GM12878 (cell line): ENCODE data around the gene RIMBP2. TPM values are rescaled to one million over a fixed set of nuclear protein-coding genes. Genes with fewer than 3 reads are reported as not detected.

Experiments
- ATAC-seq: fragments of 200-7000 bp; cut with Tn5 transposase; 3 replicates; pipeline ENCODE4 v1.9.1; 2020; ENCODE audit warnings: mild to moderate bottlenecking, moderate library complexity
- BruUV-seq: library from RNA; stranded (reverse); fragments of 400-500 nt; replicated peaks from 2 replicates; lab custom pipeline; 2021; lab: Mats Ljungman, UMichigan
- CTCF ChIA-PET: fragments of 300-600 bp; sonication (Branson Sonifier 250); formaldehyde crosslinking; extraction: SDS; loops from one replicate; lab custom pipeline; 2021; ENCODE audit warnings: inconsistent platforms; lab: Yijun Ruan, JAX
- POLR2A ChIA-PET: fragments of 350-600 bp; formaldehyde crosslinking; extraction: SDS; loops from one replicate; lab custom pipeline; 2021; ENCODE audit warnings: inconsistent platforms; lab: Charles Lee
- RAD21 ChIA-PET: fragments of 300-600 bp; sonication (Branson Sonifier 250); formaldehyde crosslinking; loops from one replicate; lab custom pipeline; 2023; ENCODE audit warnings: antibody characterized with exemption; ENCODE audit not compliant: unreplicated experiment; lab: Charles Lee
- SMC1A ChIA-PET: fragments of 300-600 bp; sonication (Branson Sonifier 250); formaldehyde crosslinking; loops from one replicate; lab custom pipeline; 2023; ENCODE audit not compliant: unreplicated experiment, uncharacterized antibody; lab: Charles Lee
- DNase-seq: peaks from one replicate; pipeline ENCODE4 v3.0.0-alpha.2; 2011; ENCODE audit warnings: low read depth, low spot score
- FAIRE-seq: peaks from 3 replicates; lab custom pipeline; 2011; peaks lifted over from hg19 to GRCh38; lab: Jason Lieb, UNC
- H2AFZ ChIP-seq: 2 replicates; pipeline ENCODE4 v1.6.0; 2011; ENCODE audit warnings: low read depth, low read length, control low read depth; ENCODE audit not compliant: control insufficient read depth
- H3K27ac ChIP-seq: 2 replicates; pipeline ENCODE4 v1.5.1; 2011; ENCODE audit warnings: control low read depth; ENCODE audit not compliant: control insufficient read depth, insufficient read depth
- H3K27me3 ChIP-seq, 2 experiments: replicated peaks in 1 of 2; 2 replicates each; pipeline versions ENCODE4 v1.6.0 to v1.6.1; 2011; ENCODE audit warnings: low read length in 1 of 2; ENCODE audit not compliant: control insufficient read depth in 2 of 2, insufficient read depth in 2 of 2
- H3K36me3 ChIP-seq, 2 experiments: 2 replicates each; pipeline ENCODE4 v1.5.1; 2011; ENCODE audit warnings: low read length in 1 of 2; ENCODE audit not compliant: control insufficient read depth in 2 of 2, insufficient read depth in 2 of 2
- H3K4me1 ChIP-seq: 2 replicates; pipeline ENCODE4 v1.6.1; 2011; ENCODE audit warnings: mild to moderate bottlenecking, low read length, moderate library complexity, mixed read lengths; ENCODE audit not compliant: control insufficient read depth, insufficient read depth
- H3K4me2 ChIP-seq: 2 replicates; pipeline ENCODE4 v1.6.0; 2011; ENCODE audit warnings: control low read depth; ENCODE audit not compliant: control insufficient read depth, insufficient read depth
- H3K4me3 ChIP-seq: fragments of 200-600 bp; sonication (generic); 2 replicates; pipeline ENCODE4 v1.5.1; 2016
- H3K79me2 ChIP-seq: 2 replicates; pipeline ENCODE4 v1.6.0; 2011; ENCODE audit warnings: low read length; ENCODE audit not compliant: control insufficient read depth, insufficient read depth
- H3K9ac ChIP-seq: 2 replicates; pipeline ENCODE4 v1.8.0; 2011; ENCODE audit warnings: low read length, control low read depth, mixed read lengths; ENCODE audit not compliant: control insufficient read depth, insufficient read depth
- H3K9me3 ChIP-seq: replicated peaks from 3 replicates; pipeline ENCODE4 v1.5.1; 2011; ENCODE audit warnings: mild to moderate bottlenecking, low read length; ENCODE audit not compliant: control insufficient read depth, insufficient read depth
- H4K20me1 ChIP-seq: 2 replicates; pipeline ENCODE4 v1.6.0; 2011; ENCODE audit not compliant: control insufficient read depth, insufficient read depth
- ATF7 ChIP-seq: fragments of 450-650 bp; IDR thresholded peaks from 2 replicates; pipeline ENCODE4 v1.6.1; 2016; ENCODE audit warnings: low read depth, mild to moderate bottlenecking
- EED ChIP-seq: sonication (generic); IDR thresholded peaks from 2 replicates; pipeline ENCODE4 v1.6.1; 2016; ENCODE audit warnings: antibody characterized with exemption, low read depth
- EP300 ChIP-seq, 2 experiments: fragments of 150-350 bp in 1 of 2; IDR thresholded peaks; 2 replicates each; pipeline ENCODE4 v1.6.1; 2011 to 2012; ENCODE audit warnings: low read depth in 2 of 2, low read length in 2 of 2, borderline replicate concordance in 1 of 2, improper control_type of control experiment in 1 of 2, inconsistent platforms in 1 of 2; ENCODE audit not compliant: control insufficient read depth in 1 of 2
- FOS ChIP-seq: IDR thresholded peaks from 3 replicates; pipeline ENCODE4 v1.6.1; 2011; ENCODE audit warnings: borderline replicate concordance; ENCODE audit not compliant: insufficient read length; ENCODE audit errors: extremely low read depth
- FOXK2 ChIP-seq: fragments of 450-650 bp; IDR thresholded peaks from 2 replicates; pipeline ENCODE4 v1.6.1; 2017; ENCODE audit warnings: mild to moderate bottlenecking, moderate library complexity
- HDAC2 ChIP-seq: fragments of 200-600 bp; sonication (generic); IDR thresholded peaks from 2 replicates; pipeline ENCODE4 v1.6.1; 2017
- MTA2 ChIP-seq: fragments of 450-650 bp; IDR thresholded peaks from 2 replicates; pipeline ENCODE4 v1.6.1; 2016; ENCODE audit warnings: low read depth, mild to moderate bottlenecking, moderate library complexity
- MXI1 ChIP-seq: fragments of 150-350 bp; IDR thresholded peaks from 2 replicates; pipeline ENCODE4 v1.6.1; 2011; ENCODE audit warnings: low read depth, mild to moderate bottlenecking, inconsistent platforms, low read length, improper control_type of control experiment
- MYB ChIP-seq: fragments of 150-350 bp; IDR thresholded peaks from 2 replicates; pipeline ENCODE4 v1.6.1; 2014; ENCODE audit warnings: mild to moderate bottlenecking, low read depth, low read length, borderline replicate concordance
- NFYB ChIP-seq: IDR thresholded peaks from 2 replicates; pipeline ENCODE4 v1.6.1; 2011; ENCODE audit warnings: low read depth, mild to moderate bottlenecking, low read length, improper control_type of control experiment, moderate library complexity; ENCODE audit not compliant: insufficient read depth
- PML ChIP-seq: IDR thresholded peaks from 2 replicates; pipeline ENCODE4 v1.6.1; 2012; ENCODE audit warnings: low read length, inconsistent platforms
- SP1 ChIP-seq: IDR thresholded peaks from one replicate; pipeline ENCODE4 v1.6.1; 2011; ENCODE audit warnings: low read depth, low read length
- TCF3 ChIP-seq: IDR thresholded peaks from 2 replicates; pipeline ENCODE4 v1.6.1; 2012; ENCODE audit warnings: low read depth, mild to moderate bottlenecking, low read length, borderline replicate concordance; ENCODE audit not compliant: insufficient read depth
- WRNIP1 ChIP-seq: IDR thresholded peaks from 2 replicates; pipeline ENCODE4 v1.6.1; 2011; ENCODE audit warnings: low read depth, low read length, improper control_type of control experiment, borderline replicate concordance
- WGBS: methylation state at CpG from one replicate; pipeline ENCODE4 v1.1.6; 2016; ENCODE audit warnings: low lambda C conversion rate; ENCODE audit not compliant: insufficient replicate concordance, insufficient coverage; ENCODE audit errors: missing lambda C conversion rate; 5-methylcytosine and 5-hydroxymethylcytosine counted together
- in situ Hi-C: fragments of 300-500 bp; cut with MboI; formaldehyde crosslinking; loops from 9 replicates; pipeline ENCODE4 v1.14.3; 2018; ENCODE audit warnings: mixed read lengths
- intact Hi-C: fragments of 100-400 bp; cut with micrococcal nuclease; formaldehyde crosslinking; loops from one replicate; pipeline ENCODE4 v1.14.2; 2022; ENCODE audit not compliant: unreplicated experiment
- polyA plus RNA-seq, 11 experiments: library from polyadenylated mRNA; depleted of rRNA in 4 of 11; unstranded in 6 of 11; stranded (reverse) in 5 of 11; fragments of >200 nt; fragmentation: Nextera tagmentation in 4 of 11; fragmentation: Illumina TruSeq in 1 of 11; extraction: Ambion mirVana in 4 of 11; extraction: Trizol in 1 of 11; gene quantifications; 1 replicate in 1 of 11; 2 replicates in 10 of 11; pipeline versions ENCODE4 v1.2.1 to v1.2.3, GENCODE V29; 2011 to 2016; ENCODE audit warnings: inconsistent platforms in 2 of 11, missing spikeins in 2 of 11, low read depth in 1 of 11
- total RNA-seq, 4 experiments: library from RNA; depleted of rRNA in 3 of 4; stranded (reverse); fragments of >200 nt in 3 of 4; fragmentation: Illumina TruSeq in 1 of 4; extraction: Trizol in 1 of 4; gene quantifications; 2 replicates each; pipeline versions ENCODE4 v1.2.1 to v1.2.3, GENCODE V29; 2013 to 2021
- TF ChIP-seq, protein P1 (sequence below): fragments of 450-650 bp; formaldehyde crosslinking; IDR thresholded peaks from 2 replicates; pipeline ENCODE4 v1.5.0; 2022; ENCODE audit warnings: mild to moderate bottlenecking, missing genetic modification characterization
- TF ChIP-seq, protein P2 (sequence below): fragments of 450-650 bp; IDR thresholded peaks from 2 replicates; pipeline ENCODE4 v1.6.1; 2018; ENCODE audit warnings: mild to moderate bottlenecking, low read depth, moderate library complexity; ENCODE audit not compliant: partially characterized antibody

Gene RIMBP2
- total and polyA plus RNA-seq, 10 of the 15 experiments (the other 5 are each of a cell fraction or from before 2014, with no cell fraction given), result 0.04 to 2.9 (median 0.07) TPM; not detected in 1

DNA sequence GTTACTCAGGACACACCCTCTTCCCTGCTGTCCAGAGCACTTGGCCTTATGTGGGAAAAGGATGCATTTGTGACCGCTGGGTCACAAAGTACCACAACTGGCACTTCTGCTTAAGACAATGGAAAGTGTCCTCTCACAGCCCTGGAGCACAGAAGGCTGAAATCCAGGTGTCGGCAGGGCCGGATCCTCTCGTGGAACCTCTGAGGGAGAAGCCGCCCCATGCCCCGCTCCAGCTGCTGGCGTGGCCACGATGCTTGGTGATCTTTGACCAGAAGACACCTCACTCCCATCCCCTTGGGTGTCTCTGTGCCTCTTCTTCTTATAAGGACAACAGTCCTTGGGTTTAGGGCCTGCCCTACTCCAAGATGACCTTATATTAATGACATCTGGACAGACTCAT lies 221.4 kb downstream of the RIMBP2 start (continued):
- TF ChIP-seq EP300 (IDR thresholded peaks at IDR 0.05; ENCODE audit: borderline replicate concordance in 1 of 2, control insufficient read depth in 1 of 2, low read depth in 2 of 2, low read length in 2 of 2), result no peak
- TF ChIP-seq, all 136 proteins: peak for 0

DNA sequence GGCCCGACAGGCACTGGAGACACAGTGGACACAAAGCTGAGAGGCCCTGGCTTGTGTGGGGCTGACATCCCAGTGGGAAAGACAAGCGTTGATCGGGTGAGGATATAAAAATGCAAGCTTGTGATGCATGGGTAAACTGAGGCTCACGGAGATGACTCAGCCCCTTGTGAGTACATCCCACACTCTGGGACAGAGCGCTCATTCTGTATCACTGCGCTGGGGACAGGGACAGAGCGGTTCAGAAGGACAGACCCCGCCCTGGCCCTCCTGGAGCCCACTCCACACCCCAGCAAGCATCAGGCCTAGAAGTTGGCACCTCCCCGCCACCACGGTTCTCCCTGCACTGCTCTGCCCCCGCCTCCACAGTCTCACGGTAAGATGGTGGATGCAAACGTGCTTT lies 222.1 kb downstream of the RIMBP2 start:
- H3K4me3 ChIP-seq, result no peak overlapping the region
- CTCF ChIA-PET, result no interaction called here
- POLR2A ChIA-PET, result no interaction called here
- TF ChIP-seq PML, result no peak
- TF ChIP-seq TCF3, result no peak
- no peak for TF ChIP-seq EED
- no peak for TF ChIP-seq FOXK2
- TF ChIP-seq MTA2, result no peak
- no peak for TF ChIP-seq NFYB
- no peak for TF ChIP-seq MYB
- no peak for TF ChIP-seq SP1
- TF ChIP-seq, protein P1, sequence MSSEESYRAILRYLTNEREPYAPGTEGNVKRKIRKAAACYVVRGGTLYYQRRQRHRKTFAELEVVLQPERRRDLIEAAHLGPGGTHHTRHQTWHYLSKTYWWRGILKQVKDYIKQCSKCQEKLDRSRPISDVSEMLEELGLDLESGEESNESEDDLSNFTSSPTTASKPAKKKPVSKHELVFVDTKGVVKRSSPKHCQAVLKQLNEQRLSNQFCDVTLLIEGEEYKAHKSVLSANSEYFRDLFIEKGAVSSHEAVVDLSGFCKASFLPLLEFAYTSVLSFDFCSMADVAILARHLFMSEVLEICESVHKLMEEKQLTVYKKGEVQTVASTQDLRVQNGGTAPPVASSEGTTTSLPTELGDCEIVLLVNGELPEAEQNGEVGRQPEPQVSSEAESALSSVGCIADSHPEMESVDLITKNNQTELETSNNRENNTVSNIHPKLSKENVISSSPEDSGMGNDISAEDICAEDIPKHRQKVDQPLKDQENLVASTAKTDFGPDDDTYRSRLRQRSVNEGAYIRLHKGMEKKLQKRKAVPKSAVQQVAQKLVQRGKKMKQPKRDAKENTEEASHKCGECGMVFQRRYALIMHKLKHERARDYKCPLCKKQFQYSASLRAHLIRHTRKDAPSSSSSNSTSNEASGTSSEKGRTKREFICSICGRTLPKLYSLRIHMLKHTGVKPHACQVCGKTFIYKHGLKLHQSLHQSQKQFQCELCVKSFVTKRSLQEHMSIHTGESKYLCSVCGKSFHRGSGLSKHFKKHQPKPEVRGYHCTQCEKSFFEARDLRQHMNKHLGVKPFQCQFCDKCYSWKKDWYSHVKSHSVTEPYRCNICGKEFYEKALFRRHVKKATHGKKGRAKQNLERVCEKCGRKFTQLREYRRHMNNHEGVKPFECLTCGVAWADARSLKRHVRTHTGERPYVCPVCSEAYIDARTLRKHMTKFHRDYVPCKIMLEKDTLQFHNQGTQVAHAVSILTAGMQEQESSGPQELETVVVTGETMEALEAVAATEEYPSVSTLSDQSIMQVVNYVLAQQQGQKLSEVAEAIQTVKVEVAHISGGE (CRISPR knock-in tag), result no peak
- TF ChIP-seq MXI1, result no peak
- TF ChIP-seq FOS, result no peak
- TF ChIP-seq, protein P2, sequence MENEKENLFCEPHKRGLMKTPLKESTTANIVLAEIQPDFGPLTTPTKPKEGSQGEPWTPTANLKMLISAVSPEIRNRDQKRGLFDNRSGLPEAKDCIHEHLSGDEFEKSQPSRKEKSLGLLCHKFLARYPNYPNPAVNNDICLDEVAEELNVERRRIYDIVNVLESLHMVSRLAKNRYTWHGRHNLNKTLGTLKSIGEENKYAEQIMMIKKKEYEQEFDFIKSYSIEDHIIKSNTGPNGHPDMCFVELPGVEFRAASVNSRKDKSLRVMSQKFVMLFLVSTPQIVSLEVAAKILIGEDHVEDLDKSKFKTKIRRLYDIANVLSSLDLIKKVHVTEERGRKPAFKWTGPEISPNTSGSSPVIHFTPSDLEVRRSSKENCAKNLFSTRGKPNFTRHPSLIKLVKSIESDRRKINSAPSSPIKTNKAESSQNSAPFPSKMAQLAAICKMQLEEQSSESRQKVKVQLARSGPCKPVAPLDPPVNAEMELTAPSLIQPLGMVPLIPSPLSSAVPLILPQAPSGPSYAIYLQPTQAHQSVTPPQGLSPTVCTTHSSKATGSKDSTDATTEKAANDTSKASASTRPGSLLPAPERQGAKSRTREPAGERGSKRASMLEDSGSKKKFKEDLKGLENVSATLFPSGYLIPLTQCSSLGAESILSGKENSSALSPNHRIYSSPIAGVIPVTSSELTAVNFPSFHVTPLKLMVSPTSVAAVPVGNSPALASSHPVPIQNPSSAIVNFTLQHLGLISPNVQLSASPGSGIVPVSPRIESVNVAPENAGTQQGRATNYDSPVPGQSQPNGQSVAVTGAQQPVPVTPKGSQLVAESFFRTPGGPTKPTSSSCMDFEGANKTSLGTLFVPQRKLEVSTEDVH, result no peak
- TF ChIP-seq ATF7, result no peak
- TF ChIP-seq HDAC2, result no peak
- no peak for TF ChIP-seq WRNIP1
- TF ChIP-seq, all 136 proteins: peak for 0
- intact Hi-C loops (no loop called here), in situ Hi-C loops (no loop called here)
- Histone ChIP-seq H3K27me3 (no peaks in the 10 kb centered on the region), H2AFZ (no peak overlapping the region), H3K36me3 (no peaks in the 10 kb centered on the region), H3K4me1 (no peaks in the 10 kb centered on the region), H3K9ac (no peak overlapping the region), H3K79me2 (no peaks in the 10 kb centered on the region), H3K9me3 (no peaks in the 10 kb centered on the region), H3K4me2 (no peak overlapping the region), H3K27ac (no peak overlapping the region), H4K20me1 (no peaks in the 10 kb centered on the region)
- DNase-seq, result no peak
- ATAC-seq, result no peak
- ChIA-PET RAD21 (no interaction called here), SMC1A (no interaction called here)
- FAIRE-seq, result no peak
- BruUV-seq, result no TSS peak
- 28% methylated on average over 13 of the region's 13 CpGs for WGBS
